ENCODE measurements around the gene ADAMTS12. TPM values are rescaled to one million over a fixed set of nuclear protein-coding genes. Genes with fewer than 3 reads are reported as not detected.

The ADAMTS12 gene
- total RNA-seq, 4 donors from 2014 or later: 2.3 to 6.0 (median 4.2) TPM

DNA sequence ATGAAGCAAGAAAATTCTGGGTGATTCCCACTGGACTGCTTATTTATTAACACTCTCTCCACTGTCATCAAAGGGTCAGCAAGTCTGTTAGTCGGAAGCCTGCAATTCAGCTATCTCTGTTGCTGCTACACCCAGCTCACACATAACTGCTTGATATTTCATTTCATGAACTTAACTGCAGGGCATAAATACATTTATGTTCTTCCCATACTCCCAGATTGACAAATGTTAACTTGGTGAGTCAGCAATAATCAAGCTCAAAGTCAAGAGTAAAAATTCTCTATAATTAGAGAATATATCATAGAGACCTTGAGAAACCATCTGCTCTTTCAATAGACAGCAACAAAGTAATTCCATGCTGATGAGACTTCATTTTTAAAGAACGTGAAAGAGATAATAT, 198.8 kb downstream of the ADAMTS12 start:
- Histone ChIP-seq H3K27ac (replicated peaks in 1 of 4) (no peak overlapping the region), H3K4me1 (peaks cover 0 to 14% (median 9%) of the 10 kb centered on the region in 4 donors), H3K36me3 (no peaks in the 10 kb centered on the region), H3K4me3 (no peak overlapping the region), H3K9me3 (no peaks in the 10 kb centered on the region), H3K27me3 (no peaks in the 10 kb centered on the region)
- 97% methylated on average over 2 of the region's 2 CpGs for WGBS
- no peak for DNase-seq (ENCODE audit: extremely low spot score)
- TF ChIP-seq, protein P1, sequence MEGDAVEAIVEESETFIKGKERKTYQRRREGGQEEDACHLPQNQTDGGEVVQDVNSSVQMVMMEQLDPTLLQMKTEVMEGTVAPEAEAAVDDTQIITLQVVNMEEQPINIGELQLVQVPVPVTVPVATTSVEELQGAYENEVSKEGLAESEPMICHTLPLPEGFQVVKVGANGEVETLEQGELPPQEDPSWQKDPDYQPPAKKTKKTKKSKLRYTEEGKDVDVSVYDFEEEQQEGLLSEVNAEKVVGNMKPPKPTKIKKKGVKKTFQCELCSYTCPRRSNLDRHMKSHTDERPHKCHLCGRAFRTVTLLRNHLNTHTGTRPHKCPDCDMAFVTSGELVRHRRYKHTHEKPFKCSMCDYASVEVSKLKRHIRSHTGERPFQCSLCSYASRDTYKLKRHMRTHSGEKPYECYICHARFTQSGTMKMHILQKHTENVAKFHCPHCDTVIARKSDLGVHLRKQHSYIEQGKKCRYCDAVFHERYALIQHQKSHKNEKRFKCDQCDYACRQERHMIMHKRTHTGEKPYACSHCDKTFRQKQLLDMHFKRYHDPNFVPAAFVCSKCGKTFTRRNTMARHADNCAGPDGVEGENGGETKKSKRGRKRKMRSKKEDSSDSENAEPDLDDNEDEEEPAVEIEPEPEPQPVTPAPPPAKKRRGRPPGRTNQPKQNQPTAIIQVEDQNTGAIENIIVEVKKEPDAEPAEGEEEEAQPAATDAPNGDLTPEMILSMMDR (IDR thresholded peaks at IDR 0.05): no peak
- TF ChIP-seq POLR2A (IDR thresholded peaks at IDR 0.05; ENCODE audit: low read depth) (no peak), POLR2AphosphoS5 (IDR thresholded peaks at IDR 0.05) (no peak), EP300 (IDR thresholded peaks at IDR 0.05) (no peak)
- intact Hi-C loops (cut with DNase I): no loop called here

DNA sequence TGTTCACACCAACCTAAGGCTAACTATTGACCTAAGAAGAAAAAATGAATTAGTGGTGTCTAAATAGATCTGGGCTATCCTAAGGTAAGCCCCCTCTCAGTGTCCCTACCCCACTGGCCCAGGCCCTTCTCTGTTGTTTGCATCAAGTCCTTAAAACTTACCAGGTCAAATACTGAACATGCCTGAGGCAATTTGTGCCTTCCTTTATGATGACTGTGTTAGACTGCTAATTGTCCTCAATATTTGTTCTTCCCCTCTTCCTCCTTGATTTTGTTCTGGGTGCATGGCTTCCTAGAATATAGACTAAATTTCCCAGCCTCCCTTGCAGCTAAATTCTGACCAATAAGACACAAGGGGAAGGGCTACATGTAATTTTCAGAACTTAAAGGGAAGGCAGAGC, 199.9 kb downstream of the ADAMTS12 start:
- DNase-seq (ENCODE audit: extremely low spot score): no peak
- H3K4me3 ChIP-seq: no peak overlapping the region
- no peaks in the 10 kb centered on the region for H3K27me3 ChIP-seq
- no peak overlapping the region for H3K27ac ChIP-seq (replicated peaks in 1 of 4)
- H3K36me3 ChIP-seq: no peaks in the 10 kb centered on the region
- no peaks in the 10 kb centered on the region for H3K9me3 ChIP-seq
- intact Hi-C loops (cut with DNase I): no loop called here
- no peak for TF ChIP-seq POLR2AphosphoS5 (IDR thresholded peaks at IDR 0.05)
- no peak for TF ChIP-seq POLR2A (IDR thresholded peaks at IDR 0.05; ENCODE audit: low read depth)
- TF ChIP-seq, protein P1 (IDR thresholded peaks at IDR 0.05): no peak
- peaks cover 0 to 19% (median 11%) of the 10 kb centered on the region in 4 donors for H3K4me1 ChIP-seq

DNA sequence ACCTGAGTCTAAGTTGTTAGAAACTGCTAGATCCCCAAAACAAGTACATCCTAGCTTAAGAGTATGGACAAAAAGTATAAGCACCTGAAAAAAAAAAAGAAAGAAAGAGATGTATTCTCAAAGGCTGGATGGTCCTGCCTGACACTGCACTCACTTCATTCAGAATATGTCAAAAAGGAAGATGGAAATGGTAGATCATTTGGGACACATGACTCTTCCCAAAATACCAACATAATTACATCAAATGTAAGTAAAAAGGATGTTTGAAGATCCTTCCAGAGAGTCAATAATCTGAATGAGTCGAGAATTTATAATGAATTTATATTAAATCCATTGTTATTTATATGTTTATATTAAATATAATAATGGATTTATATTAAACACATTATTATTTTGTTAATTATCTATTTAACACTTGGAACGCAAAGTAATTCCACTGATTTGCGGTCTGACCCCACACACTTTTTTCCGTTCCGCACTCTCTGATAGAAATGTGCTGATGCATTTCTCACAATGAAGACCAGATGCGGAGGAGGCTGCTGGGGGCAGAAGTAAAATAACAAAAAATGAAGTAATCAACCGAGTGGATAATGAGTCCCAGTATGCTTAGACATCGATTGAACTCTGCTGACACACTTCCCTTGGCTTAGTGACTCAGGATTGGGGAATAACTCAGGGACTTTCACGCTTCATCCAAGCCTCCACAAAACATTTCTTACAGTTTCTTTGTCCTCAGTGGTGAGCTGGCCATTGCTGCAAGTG, 201.2 kb downstream of the ADAMTS12 start:
- no peak for DNase-seq (ENCODE audit: extremely low spot score)
- TF ChIP-seq EP300 (IDR thresholded peaks at IDR 0.05): no peak
- TF ChIP-seq POLR2AphosphoS5 (IDR thresholded peaks at IDR 0.05): no peak
- TF ChIP-seq, protein P1 (IDR thresholded peaks at IDR 0.05): no peak
- 81% methylated on average over 9 of the region's 9 CpGs for WGBS

GRCh38 chr5:33688526-33688925, 203.3 kb downstream of the ADAMTS12 start:
- DNase-seq (ENCODE audit: extremely low spot score): no peak
- TF ChIP-seq EP300 (IDR thresholded peaks at IDR 0.05): no peak
- no peak for TF ChIP-seq POLR2A (IDR thresholded peaks at IDR 0.05; ENCODE audit: low read depth)
- no peak for TF ChIP-seq POLR2AphosphoS5 (IDR thresholded peaks at IDR 0.05)
- TF ChIP-seq, protein P1 (IDR thresholded peaks at IDR 0.05): no peak

More for the DNA sequence above, 201.2 kb downstream of the ADAMTS12 start:
- peaks cover 0 to 27% (median 15%) of the 10 kb centered on the region in 4 donors for H3K4me1 ChIP-seq
- H3K27me3 ChIP-seq: no peaks in the 10 kb centered on the region
- H3K9me3 ChIP-seq: no peaks in the 10 kb centered on the region
- no peak overlapping the region for H3K4me3 ChIP-seq
- no peaks in the 10 kb centered on the region for H3K36me3 ChIP-seq
- H3K27ac ChIP-seq (replicated peaks in 1 of 4): no peak overlapping the region
- intact Hi-C loops (cut with DNase I): no loop called here

More at GRCh38 chr5:33688526-33688925, 203.3 kb downstream of the ADAMTS12 start:
- H3K4me3 ChIP-seq: no peak overlapping the region
- H3K9me3 ChIP-seq: no peaks in the 10 kb centered on the region
- 65% methylated on average over 4 of the region's 4 CpGs for WGBS
- H3K36me3 ChIP-seq: no peaks in the 10 kb centered on the region
- H3K27me3 ChIP-seq: no peaks in the 10 kb centered on the region
- intact Hi-C loops (cut with DNase I): no loop called here
- no peak overlapping the region for H3K27ac ChIP-seq (replicated peaks in 1 of 4)
- H3K4me1 ChIP-seq: peaks cover 0 to 27% (median 15%) of the 10 kb centered on the region in 4 donors
